ENCODE data around the gene WDCP.
A peak's percentile ranks its signal among the peaks of the same experiment; 100 is the strongest.
"Not testable (repeated sequence)": the region's sequence is repeated elsewhere in the genome, so short reads cannot be mapped to it uniquely, and the experiment has no call there.

The WDCP gene

DNA sequence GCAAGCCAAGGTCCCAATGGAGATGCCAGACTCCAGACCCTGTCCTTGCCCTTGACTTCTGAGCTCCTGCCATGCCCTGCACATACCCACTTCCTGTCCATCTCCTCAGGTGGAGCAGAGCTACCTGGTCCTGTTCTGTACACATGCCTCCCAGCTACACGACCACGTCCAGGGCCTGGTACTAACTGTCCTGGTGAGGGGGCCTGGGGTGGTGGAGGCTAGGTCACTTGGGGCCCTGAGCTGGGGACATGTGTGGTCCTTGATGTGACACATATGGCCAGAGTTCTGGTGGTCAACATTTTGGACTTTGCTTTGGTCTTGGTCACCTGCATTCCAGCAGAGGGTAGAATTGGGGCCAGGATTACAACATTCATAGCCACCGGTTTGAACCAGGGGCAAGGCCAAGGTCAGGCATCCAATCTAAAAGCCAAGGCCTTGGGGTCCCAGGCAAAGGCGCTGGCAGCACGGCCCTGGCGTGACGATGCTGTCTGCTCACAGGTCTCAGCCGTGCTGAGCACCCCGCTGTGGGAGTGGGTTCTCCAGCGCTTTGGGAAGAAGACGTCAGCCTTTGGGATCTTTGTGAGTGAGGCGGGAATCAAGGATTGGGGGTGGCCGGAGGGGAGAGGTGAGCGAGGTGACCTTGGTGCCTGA lies 24.7 kb downstream of the WDCP start:
- DNase-seq (ENCODE audit: low spot score) = no peak

DNA sequence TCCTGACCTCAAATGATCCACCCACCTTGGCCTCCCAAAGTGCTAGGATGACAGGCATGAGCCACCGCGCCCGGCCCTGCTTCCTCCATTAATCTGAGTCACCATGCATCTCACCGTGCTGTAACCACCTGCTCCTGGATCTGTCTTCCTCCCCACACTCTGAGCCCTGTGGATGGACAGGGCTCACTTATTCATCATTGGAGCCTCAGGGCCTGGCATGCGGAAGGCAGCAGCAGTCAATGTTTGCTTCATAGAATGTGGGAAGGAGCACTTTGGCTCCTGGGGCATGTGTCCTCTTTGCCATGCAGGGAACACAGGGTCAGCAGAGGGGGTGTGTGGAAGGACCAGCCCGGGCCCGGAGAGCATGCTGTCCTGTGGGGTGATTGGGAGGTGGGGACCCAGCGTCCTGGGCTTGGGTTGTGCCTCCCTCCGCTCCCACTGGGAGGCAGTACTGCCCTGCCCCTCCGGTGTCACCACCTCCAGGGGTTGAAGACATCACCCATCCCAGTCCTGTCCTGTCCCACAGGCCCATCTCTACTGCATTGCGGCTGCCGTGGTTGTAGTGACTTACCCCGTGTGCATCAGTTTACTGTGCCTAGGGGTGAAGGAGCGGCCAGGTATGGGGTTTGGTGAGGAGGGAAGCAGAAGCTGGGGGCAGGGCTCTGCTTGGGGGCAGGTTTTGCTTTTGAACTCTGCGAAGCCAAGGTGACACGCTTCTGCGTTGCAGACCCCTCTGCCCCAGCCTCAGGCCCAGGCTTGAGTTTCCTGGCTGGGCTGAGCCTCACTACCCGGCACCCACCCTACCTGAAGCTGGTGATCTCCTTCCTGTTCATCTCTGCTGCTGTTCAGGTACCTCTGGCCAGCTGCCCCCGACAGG lies 25.8 kb downstream of the WDCP start:
- DNase-seq (ENCODE audit: low spot score) = peak; percentile 63

DNA sequence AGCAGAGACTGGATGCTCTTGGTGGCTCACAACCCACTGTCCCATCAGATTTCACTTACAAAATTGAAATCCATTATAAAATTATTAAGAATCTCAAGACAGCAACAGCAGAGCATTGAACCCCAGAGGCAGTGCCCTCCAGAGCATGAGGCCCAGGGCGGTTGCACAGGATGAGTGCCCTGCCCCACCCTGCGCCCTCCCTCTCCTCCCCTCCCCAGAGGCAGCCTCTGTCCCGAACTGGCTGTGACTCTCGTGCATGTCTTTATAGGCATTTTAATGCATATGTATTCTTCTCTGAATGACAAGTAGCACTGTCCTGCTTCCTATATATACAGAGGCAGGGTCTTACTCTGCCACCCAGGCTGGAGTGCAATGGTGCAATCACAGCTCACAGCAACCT lies 26.9 kb downstream of the WDCP start:
- DNase-seq (ENCODE audit: low spot score) = no peak

DNA sequence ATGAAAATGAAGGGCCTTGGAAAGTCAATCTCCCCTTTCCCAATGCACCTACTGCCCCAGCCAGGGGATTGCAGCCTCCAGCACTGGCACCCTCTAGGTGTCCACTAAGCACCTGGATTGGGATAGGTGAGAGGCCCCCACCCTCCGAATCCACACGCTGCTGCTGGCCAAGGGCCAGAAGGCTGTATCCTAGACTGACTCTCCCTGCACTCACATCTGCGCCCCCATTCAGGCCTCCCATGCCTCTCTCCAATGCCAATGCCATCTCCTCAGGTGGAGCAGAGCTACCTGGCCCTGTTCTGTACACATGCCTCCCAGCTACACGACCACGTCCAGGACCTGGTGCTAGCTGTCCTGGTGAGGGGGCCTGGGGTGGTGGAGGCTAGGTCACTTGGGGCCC lies 27.5 kb downstream of the WDCP start:
- DNase-seq (ENCODE audit: low spot score) = no peak

DNA sequence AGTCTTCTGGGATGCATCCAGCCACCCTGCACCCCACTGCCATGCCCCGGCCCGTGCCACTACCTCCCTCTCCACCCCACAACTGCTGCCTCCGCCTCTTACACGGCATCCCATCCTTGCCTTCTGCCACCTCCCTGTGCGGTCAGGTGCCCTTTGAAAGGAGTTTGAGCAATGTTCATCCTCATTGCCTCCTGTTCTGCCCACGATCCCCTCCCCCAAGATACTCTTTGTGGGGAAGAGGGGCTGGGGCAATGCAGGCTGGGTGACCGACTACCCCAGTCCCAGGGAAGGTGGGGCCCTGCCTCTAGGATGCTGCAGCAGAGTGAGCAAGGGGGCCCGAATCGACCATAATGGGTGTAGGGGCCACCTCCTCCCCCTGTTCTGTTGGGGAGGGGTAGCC lies 28.9 kb downstream of the WDCP start:
- DNase-seq (ENCODE audit: low spot score) = no peak

DNA sequence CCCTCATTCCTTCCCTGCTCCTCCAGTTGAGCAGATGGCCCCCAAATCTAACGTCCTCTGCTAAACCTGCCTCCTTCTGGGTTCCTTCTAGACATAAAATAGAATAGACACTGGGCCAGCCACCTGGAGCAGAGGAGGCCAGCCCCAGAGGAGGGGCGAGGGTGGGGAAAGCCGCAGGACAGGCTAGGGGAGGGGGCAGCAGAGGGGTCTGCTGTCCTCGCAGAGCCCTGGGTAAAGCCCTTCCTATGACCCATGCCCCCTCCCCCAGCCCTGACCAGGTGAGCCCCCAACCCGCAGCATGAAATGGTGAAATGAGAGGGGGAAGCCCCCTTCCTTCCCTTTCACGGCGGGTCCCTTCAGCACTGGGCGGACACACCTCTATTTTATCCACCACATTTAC lies 29.5 kb downstream of the WDCP start:
- no peak for DNase-seq (ENCODE audit: low spot score)

DNA sequence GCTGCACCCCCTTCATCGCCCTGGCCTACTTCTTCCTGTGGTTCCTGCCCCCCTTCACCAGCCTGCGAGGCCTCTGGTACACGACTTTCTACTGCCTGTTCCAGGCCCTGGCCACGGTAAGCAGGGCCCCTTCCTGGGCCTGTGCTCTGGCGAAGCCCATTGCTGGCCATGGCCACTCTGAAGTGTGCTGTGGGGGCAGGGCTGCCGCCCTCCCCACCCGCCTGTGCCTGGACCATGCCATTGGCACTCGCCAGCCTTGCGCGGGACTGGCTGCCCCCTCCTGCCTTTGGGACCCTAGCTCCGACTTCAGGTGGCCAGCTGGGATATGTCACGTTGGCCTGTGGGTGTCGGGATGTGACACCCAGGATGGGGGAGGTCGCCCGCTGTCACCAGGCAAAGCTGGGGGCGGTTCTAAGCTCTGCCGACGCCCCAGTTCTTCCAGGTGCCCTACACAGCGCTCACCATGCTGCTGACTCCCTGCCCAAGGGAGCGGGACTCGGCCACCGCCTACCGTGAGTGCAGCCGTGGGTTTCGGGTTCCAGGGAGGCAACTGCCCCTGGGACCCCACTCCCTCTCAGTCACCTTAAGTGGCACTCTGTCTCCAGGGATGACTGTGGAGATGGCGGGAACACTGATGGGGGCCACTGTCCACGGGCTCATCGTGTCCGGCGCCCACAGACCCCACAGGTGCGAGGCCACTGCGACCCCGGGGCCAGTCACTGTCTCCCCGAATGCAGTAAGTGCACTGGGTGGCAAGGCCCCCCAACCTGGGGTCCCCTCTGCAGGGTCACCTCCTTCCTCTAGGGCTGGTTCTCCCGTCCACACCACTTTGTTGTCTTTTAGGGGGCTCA lies 30.1 kb downstream of the WDCP start:
- DNase-seq (ENCODE audit: low spot score) = no peak

DNA sequence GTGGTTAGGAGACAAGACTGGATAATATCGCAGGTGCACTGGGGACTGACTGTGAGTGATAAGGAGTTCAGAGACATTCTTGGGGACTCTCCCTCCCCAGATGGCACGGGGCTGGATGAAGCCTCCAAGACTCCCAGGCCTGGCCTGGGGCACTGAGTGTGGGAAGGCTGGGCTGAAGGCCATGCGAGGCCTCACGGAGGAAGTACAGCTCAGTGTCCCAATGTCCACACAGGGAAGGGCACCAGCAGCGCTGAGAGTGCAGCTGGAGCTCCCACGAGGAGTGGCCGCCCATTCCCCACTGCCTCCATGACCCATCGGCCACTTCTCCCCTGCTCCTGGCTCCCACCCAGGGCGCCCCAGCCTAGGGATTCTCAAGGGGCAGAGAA lies 30.8 kb downstream of the WDCP start:
- no peak for DNase-seq (ENCODE audit: low spot score)

DNA sequence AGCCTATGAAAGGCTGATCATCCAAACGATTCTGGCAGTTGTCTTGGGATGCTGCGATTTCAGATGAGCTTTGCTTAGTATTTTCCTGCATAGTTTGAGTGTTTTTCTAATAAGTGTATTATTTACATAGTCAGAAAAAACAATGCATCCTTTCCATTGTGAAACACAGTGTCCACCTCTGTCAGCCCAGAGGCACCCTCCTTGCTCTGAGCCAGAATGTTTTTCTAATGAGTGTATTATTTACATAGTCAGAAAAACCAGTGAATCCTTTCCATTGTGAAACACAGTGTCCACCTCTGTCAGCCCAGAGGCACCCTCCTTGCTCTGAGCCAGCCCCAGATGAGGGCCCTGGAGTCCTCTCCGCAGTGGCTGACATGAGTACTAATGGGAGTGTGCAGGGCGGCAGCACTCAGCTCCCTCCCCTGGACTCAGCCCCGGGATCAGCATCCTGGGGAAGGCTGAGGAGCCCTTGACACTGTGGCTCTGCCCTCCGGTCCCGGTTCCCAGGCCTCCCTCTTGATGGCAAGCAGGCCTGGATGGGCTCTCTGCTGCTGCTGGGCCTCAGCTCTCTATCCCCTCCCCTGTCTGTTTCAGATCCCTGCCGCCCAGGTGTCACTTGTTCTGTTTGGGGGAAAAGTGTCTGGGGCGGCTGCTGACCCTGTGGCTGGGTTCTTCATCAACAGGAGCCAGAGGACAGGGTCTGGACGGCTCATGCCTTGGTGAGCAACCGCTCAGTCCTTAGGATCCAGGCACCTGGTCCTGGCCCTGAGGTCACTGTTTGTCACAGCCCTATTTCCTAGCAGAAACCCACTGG lies 31.4 kb downstream of the WDCP start:
- peak; percentile 72 for DNase-seq (ENCODE audit: low spot score)

DNA sequence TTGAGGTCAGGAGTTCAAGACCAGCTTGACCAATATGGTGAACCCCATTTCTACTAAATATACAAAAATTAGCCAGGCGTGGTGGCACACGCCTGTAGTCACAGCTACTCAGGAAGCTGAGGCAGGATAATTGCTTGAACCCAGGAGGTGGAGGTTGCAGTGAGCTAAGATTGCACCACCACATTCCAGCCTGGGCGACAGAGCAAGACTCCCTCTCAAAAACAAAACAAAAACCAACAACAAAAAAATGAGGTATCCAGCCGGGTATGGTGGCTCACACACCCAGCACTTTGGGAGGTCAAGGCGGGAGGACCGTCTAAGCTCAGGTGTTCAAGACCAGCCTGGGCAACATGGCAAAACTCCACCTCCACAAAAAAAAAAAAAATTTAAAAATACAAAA lies 32.3 kb downstream of the WDCP start:
- DNase-seq (ENCODE audit: low spot score) = not testable (repeated sequence)

DNA sequence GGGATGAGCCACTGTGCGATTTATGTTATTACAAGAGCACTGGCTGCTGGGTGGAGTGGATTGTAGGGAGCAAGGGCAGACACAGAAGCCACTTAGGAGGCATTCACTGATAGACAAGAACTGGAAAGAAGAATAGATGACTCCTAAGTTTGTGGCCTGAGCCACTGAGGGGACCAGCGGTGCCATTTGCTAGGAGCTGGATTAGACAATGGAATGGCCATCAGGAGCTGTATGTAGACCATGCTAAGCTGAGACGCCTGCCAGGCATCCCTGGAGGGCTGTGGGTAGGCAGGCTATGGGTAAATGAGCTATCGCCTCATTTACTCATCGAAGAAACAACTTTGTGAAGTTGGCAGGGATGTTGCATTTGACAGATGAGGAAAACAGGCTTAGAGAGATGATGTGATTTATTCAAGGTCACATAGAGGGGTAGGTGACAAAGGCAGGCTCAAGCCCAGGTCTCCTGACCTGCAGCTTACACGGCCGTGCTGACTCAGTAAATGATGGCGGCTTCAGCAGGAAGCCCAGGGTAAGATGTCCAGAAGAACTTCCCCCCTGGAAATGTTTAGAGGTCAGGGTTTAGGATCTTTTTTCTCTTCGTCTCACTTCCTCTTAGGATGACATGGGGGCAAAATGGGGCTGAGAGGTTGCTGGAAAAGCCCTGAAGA lies 34.5 kb downstream of the WDCP start:
- DNase-seq (ENCODE audit: low spot score) = no peak

DNA sequence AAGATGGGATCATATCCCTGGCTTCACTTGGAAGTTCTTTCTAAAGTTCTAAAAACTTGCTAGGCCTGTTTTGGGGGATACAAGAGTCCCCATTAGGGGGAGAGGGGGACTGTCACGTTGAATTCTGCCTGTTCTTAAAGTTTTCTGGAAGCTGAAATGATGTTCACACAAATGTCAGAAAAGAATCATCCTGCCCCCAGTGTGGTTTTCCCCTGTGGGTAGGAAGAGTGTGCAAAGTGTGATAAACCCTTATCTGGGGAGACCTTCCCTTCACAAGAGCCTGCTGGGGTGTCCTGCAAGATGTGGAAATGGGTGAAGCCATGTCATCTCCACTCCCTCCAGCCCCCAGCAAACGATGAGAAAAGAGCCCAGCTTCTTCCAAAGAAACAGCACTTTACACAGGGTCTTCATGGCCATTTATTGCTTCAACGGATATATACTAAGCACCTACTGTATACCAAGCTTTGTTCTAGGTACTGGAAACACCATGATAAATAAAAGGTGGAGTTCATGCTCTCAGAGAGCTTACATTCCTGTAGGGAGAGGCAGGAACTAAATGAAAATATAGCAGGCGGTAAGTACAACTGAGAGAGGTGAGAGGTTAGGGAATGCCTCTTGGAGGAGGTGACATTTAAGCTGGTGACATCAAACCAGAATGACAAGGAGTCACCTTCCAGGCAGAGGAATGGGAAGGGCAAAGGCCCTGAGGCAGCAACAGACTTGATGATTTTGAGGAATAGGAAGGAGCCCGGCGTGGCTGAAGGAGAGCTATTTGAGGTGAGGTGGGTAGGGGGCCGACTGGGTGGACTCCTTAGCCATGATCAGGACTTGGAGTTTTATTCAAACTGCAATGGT lies 35.7 kb downstream of the WDCP start:
- DNase-seq (ENCODE audit: low spot score) = no peak

DNA sequence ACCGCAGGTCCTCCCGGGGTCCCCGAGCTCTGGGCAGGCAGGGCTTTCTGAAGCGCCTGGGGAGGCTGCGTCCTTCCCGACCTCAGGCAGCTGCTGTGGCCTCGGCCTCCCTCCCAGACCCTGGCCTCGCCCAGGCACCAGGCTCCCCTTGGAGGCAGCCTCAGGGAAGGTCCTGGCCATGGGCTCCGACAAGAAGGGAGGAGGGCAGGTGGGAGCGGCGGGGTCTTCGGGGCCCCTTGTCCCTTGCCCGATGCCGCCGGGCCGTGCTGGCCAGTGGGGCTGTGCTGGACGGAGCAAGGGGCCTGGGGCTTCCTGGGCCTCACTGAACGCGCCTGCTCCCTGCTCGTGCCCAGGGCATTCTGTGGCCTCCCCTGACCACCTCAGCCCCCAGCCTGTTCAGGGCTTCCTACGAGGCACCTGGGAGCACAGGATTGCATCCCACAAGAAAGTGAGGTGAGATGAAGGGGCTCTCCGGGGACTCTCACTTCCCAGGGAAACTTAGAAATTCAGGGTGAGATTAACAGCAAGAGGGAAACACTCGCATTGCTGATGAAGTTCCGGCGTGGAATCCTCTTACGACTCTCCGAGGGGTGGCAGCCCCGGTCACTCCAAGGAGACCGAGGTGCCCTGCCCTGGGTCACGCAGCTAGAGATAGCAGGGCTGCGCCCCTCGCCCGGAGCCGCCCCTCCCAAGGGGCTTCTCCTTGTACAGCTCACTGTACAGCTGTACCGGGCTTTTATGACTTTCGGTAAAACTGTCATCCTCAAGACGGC lies 36.5 kb downstream of the WDCP start:
- DNase-seq (ENCODE audit: low spot score) = no peak

DNA sequence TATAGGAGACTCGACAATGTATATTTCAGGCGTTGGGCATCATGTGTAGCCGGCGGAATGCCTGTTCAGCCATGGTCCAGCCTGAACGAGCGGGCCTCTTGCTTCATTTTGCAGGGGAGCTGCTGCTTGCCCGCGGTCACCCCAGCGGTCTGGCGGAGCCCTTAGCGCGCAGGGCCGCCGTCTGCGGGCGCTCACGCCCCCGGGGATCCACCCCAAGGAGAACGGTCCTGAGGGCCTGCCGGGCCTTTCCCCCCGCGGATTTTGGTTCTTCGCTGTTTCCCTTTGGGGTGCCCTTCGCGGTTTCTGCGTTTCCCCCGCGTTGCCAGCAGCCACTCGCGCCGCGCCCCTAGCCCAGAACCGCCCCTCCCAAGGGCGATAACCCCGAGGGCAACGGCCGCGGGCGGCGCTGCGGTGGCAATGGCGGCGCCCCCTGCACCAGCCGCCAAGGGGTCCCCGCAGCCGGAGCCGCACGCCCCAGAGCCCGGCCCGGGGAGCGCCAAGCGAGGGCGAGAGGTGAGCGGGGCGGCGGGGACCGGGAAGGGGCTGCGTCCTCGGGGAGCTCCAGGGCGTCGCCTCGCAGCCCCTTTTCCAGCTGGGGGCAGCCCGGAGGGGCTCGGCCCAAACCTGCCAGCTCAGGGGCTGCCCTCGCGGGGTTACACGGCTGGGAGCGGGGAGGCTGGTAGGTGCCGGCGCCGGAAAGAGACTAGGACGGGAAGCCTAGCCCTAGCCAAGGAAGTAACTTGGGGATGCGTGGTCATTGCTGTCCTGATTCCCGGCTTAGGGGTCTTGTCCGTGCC lies 37.3 kb downstream of the WDCP start, which contains the start of gene MFSD2B:
Gene MFSD2B, plus strand, starts transcription at position 406 of the 797 bp plus-strand sequence. Its CDS starts 12 bp downstream, at position 418.
- DNase-seq (ENCODE audit: low spot score) = no peak

DNA sequence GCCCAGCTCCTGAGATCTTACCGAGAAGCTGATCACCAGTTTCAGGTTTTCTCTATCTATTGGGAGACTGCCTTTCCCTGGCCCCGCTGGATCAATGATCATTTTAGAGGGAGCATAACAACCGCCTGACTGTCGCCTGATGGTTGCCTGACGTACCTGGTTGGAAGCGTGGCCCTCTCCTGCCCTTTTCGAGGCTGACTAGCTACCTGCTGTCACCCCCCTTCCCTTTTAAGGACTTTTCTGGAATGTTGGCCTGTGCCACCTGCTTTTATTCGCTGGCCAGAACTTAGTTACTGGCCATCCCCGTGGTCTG lies 37.9 kb downstream of the WDCP start:
- DNase-seq (ENCODE audit: low spot score) = no peak

DNA sequence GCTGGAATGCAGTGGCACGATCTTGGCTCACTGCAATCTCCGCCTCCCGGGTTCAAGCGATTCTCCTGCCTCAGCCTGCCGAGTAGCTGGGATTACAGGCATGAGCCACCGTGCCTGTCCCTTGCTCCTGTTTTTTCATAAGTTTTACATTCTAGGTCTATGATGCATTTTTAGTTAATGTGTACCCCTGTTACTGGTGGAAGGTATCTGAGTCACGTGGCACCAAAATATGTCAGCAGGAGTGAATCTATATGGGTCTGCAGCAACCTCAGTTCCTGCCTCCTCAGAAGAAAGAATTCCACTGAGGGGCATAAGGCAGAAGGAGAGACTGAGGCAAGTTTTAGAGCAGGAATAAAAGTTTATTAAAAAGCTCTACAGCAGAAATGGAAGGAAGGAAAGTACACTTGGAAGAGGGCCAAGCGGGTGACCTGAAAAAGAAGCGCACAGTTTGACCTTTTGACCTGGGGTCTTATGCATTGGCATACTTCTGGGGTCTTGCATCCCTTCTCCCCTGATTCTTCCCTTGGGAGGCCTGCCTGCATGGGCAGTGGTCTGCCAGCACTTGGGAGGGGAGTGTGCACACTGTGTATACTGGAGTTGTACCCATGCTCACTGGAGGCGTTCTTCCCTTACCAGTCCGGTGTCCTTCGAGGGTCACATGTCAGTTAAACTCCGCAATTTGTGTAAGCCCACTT lies 38.4 kb downstream of the WDCP start:
- no peak for DNase-seq (ENCODE audit: low spot score)

DNA sequence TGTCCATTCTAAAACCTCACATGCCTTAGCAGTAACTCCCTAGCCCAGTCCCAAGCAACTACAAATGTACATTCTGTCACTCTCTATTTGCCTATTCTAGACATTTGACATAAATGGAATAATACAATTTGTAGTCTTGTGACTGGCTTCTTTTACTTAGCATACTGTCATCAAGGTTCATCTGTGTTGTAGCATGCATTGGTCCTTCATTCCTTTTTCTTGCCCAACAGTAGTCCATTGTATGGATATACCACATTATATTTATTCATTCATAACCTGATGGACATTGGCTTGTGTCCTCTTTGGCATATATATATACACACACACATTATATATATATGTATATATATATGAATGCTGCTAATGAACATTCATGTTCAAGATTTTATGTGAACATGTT lies 39.5 kb downstream of the WDCP start:
- DNase-seq (ENCODE audit: low spot score) = no peak

DNA sequence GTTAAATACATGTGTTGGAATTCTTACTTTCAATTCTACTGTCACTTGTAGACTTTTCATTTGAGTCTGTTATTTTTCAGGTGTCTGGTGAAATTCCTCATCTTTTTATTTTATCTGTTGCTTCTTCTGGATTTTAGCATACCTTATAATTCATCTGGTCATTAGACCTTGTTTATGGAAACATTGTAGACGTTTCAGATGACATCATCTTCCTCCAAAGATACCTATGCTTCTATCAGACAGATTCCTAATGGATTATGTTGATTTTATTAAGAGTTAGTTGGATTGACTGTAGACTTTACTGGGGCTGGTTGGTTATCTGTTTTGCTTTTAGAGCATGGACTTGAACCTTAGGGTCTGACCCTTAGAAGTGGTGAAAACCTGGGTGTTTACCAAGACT lies 52.6 kb downstream of the WDCP start:
- no peak for DNase-seq (ENCODE audit: low spot score)

Data from HuH-7.5 (cell line).